SK-N-SH treated with all-trans-retinoic acid at 6 μM for 48 hours (cell line): ENCODE data around the gene GPRIN2.
"Not testable (repeated sequence)": the region's sequence is repeated elsewhere in the genome, so short reads cannot be mapped to it uniquely, and the experiment has no call there.

ENCODE experiments used
- CSDC2 ChIP-seq: fragments of 250-450 bp; sonication (Bioruptor Pico); IDR thresholded peaks from 2 replicates; pipeline ENCODE4 v1.5.0; 2020; ENCODE audit warnings: mild to moderate bottlenecking, moderate library complexity
- GLIS3 ChIP-seq: fragments of 250-450 bp; sonication (Bioruptor Pico); IDR thresholded peaks from 2 replicates; pipeline ENCODE4 v1.5.0; 2020; ENCODE audit warnings: mild to moderate bottlenecking, moderate library complexity
- OSR1 ChIP-seq: fragments of 250-450 bp; sonication (Bioruptor Pico); IDR thresholded peaks from 2 replicates; pipeline ENCODE4 v1.8.0; 2022; ENCODE audit warnings: moderate library complexity, mild to moderate bottlenecking, inconsistent platforms
- POU6F1 ChIP-seq: fragments of 250-450 bp; sonication (Bioruptor Pico); IDR thresholded peaks from 2 replicates; pipeline ENCODE4 v1.8.0; 2021; ENCODE audit warnings: low read depth, mild to moderate bottlenecking, moderate library complexity, borderline replicate concordance
- RARB ChIP-seq: fragments of 250-450 bp; sonication (Bioruptor Pico); IDR thresholded peaks from 2 replicates; pipeline ENCODE4 v1.8.0; 2021; ENCODE audit warnings: mild to moderate bottlenecking, moderate library complexity
- ZNF70 ChIP-seq: fragments of 450-650 bp; formaldehyde crosslinking; IDR thresholded peaks from 2 replicates; pipeline ENCODE4 v1.5.0; 2020; ENCODE audit warnings: mild to moderate bottlenecking, moderate library complexity
- TF ChIP-seq, protein P1 (sequence below): fragments of 250-450 bp; sonication (Bioruptor Pico); IDR thresholded peaks from 2 replicates; pipeline ENCODE4 v1.8.0; 2020; ENCODE audit warnings: mild to moderate bottlenecking, moderate library complexity, borderline replicate concordance
- TF ChIP-seq, protein P2 (sequence below): fragments of 250-450 bp; sonication (Bioruptor Pico); IDR thresholded peaks from 2 replicates; pipeline ENCODE4 v1.5.1; 2020; ENCODE audit warnings: low read depth, mild to moderate bottlenecking, moderate library complexity

- TF ChIP-seq, protein P1, sequence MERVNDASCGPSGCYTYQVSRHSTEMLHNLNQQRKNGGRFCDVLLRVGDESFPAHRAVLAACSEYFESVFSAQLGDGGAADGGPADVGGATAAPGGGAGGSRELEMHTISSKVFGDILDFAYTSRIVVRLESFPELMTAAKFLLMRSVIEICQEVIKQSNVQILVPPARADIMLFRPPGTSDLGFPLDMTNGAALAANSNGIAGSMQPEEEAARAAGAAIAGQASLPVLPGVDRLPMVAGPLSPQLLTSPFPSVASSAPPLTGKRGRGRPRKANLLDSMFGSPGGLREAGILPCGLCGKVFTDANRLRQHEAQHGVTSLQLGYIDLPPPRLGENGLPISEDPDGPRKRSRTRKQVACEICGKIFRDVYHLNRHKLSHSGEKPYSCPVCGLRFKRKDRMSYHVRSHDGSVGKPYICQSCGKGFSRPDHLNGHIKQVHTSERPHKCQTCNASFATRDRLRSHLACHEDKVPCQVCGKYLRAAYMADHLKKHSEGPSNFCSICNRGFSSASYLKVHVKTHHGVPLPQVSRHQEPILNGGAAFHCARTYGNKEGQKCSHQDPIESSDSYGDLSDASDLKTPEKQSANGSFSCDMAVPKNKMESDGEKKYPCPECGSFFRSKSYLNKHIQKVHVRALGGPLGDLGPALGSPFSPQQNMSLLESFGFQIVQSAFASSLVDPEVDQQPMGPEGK (CRISPR knock-in tag) = not testable (repeated sequence)
- TF ChIP-seq ZNF70 (CRISPR knock-in tag); RARB (CRISPR knock-in tag); POU6F1; GLIS3 (CRISPR knock-in tag); OSR1 (CRISPR knock-in tag); CSDC2 (CRISPR knock-in tag): not testable (repeated sequence)
- TF ChIP-seq, protein P2, sequence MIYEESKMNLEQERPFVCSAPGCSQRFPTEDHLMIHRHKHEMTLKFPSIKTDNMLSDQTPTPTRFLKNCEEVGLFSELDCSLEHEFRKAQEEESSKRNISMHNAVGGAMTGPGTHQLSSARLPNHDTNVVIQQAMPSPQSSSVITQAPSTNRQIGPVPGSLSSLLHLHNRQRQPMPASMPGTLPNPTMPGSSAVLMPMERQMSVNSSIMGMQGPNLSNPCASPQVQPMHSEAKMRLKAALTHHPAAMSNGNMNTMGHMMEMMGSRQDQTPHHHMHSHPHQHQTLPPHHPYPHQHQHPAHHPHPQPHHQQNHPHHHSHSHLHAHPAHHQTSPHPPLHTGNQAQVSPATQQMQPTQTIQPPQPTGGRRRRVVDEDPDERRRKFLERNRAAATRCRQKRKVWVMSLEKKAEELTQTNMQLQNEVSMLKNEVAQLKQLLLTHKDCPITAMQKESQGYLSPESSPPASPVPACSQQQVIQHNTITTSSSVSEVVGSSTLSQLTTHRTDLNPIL (CRISPR knock-in tag) = not testable (repeated sequence)
Measured at GRCh38 chr10:46585246-46585645, 28.8 kb upstream of the GPRIN2 start.
